ENCODE data around the gene LYPD1. TPM values are rescaled to one million over a fixed set of nuclear protein-coding genes. Genes with fewer than 3 reads are reported as not detected.

Gene LYPD1
- total and polyA plus RNA-seq, 2 of the 4 experiments (the other 2 are of a cell fraction) = 66.1 to 87.6 TPM

DNA sequence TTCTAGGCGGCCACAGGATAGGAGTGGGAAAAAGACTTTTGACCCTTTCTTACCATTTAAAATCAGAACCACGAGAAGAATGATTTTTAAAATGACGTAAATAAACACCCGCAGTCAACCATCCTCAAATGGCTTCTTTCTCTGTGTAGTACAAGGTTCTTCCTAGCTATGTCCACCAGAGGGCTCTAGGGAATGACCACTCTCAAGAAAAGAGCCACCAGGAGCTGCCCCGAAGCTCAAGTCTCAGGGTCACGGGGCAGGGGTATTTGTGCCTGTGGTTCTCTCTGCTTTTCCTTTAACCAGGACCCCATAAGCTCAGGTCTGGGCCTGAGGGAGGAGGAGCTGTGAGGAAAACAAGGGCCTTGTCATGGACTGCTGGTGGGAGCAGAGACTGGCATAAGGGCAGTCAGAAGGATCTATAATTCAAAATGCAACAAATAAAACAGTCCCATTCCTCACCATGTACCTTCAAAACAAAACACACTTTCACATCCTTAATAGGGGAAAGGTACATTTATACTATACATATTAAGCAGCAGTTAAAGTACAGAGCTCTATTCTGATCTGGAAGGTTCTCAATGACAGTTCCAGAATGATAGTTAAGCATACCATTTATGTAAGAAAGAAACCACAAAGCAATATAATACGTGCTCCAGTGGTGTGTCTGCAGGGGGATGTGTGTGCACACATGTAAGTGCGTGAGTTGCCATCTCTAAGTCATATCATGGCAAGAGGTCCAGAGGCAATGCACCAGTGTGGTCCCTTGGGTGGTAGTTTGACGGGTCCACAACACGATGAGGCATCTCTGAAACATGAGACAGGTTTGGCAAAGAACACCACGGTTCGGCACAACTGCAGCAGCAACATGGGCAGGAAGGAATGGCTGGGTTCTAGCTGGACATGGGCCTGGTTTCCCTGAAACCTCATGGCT lies 18.6 kb downstream of the LYPD1 start:
- Histone ChIP-seq H2AK5ac (ENCODE audit: low read depth, low read length) (peak overlapping the region; percentile 94), H3K14ac (replicated peaks; ENCODE audit: low read depth, low read length) (peak overlapping the region; percentile 92), H3K27me3 (ENCODE audit: control insufficient read depth, insufficient read depth, low read length) (no peaks in the 10 kb centered on the region), H2AFZ (replicated peaks; ENCODE audit: low read length, poor library complexity) (peak overlapping the region; percentile 81), H3K9me3 (ENCODE audit: control insufficient read depth, insufficient read depth, low read length) (no peaks in the 10 kb centered on the region), H2BK120ac (ENCODE audit: low read depth, low read length) (peak overlapping the region; percentile 97), H4K91ac (ENCODE audit: insufficient read depth, low read depth, low read length) (peak overlapping the region; percentile 90), H3K4me1 (ENCODE audit: control insufficient read depth, insufficient read depth, low read length) (peaks cover 13% of the 10 kb centered on the region), H3K79me1 (ENCODE audit: low read depth in 1 of 2, low read length in 2 of 2) (peaks cover 16 to 82% of the 10 kb centered on the region in 2 experiments; a peak in 3 of 4 replicates), H4K8ac (ENCODE audit: low read depth in 2 of 2, low read length in 2 of 2) (peak overlapping the region; percentile 31 to 88; a peak in 3 of 4 replicates), H4K20me1 (ENCODE audit: insufficient read depth, low read length) (peaks cover 9% of the 10 kb centered on the region; the same call in 1 of the 2 replicates), H2AK9ac (replicated peaks; ENCODE audit: low read depth, low read length, poor library complexity) (peak overlapping the region; percentile 77), H3K9me1 (ENCODE audit: insufficient read depth, low read length) (peaks cover 36% of the 10 kb centered on the region), H3K23ac (ENCODE audit: low read depth, low read length) (peak overlapping the region; percentile 87), H3K9ac (ENCODE audit: low read depth, low read length) (no peak overlapping the region), H2BK15ac (ENCODE audit: low read depth, low read length) (peak overlapping the region; percentile 61; the same call in 2 of the 3 replicates), H3K4me2 (ENCODE audit: low read depth, low read length) (peak overlapping the region; percentile 33; the same call in 1 of the 2 replicates), H4K5ac (ENCODE audit: low read depth, low read length) (peak overlapping the region; percentile 50), H3K36me3 (ENCODE audit: control insufficient read depth, insufficient read depth, low read length) (peaks cover 4% of the 10 kb centered on the region; the same call in 1 of the 2 replicates), H3K27ac (ENCODE audit: insufficient read depth, low read length) (peak overlapping the region; percentile 4), H3K56ac (ENCODE audit: extremely low read depth, insufficient read depth, low read length) (peak overlapping the region; percentile 58; the same call in 1 of the 2 replicates), H2BK20ac (ENCODE audit: low read depth, low read length) (peak overlapping the region; percentile 98), H3K4ac (ENCODE audit: low read depth, low read length) (peak overlapping the region; percentile 91), H3K18ac (ENCODE audit: low read depth, low read length) (peak overlapping the region; percentile 16), H3K4me3 (ENCODE audit: insufficient read depth, low read depth, low read length) (no peak overlapping the region), H2BK5ac (ENCODE audit: low read depth, low read length, poor library complexity, severe bottlenecking) (peak overlapping the region; percentile 66)
- in situ Hi-C loops (cut with MboI; ENCODE audit: low sequenced_read_pairs) (loop anchor here (5.0 to 25.0 kb wide), 3 partner anchors 516 to 1186 kb away; partner anchors contain the start of gene NCKAP5), dilution Hi-C loops (cut with HindIII; ENCODE audit: low sequenced_read_pairs, unreplicated experiment) (no loop called here), intact Hi-C loops (cut with micrococcal nuclease) (loop anchor here (5.0 kb wide), 1 partner anchor 521 kb away; no protein-coding TSS in a partner anchor)
- WGBS, 2 experiments (ENCODE audit: extremely low coverage in 2 of 2, insufficient read length in 1 of 2) = 100% methylated on average over 1 of the region's 12 CpGs; no CpG with 5 or more reads in 1 of the 2 experiments
- DNase-seq (peak; percentile 71), ATAC-seq (ENCODE audit: low read depth) (peak; percentile 91)
- TF ChIP-seq NFE2L2 (IDR thresholded peaks at IDR 0.05; ENCODE audit: low read depth, low read length) (no peak), FOS (IDR thresholded peaks at IDR 0.05; ENCODE audit: low read depth, low read length) (no peak), RAD21 (IDR thresholded peaks at IDR 0.05; ENCODE audit: low read length) (peak; percentile 74), MXI1 (IDR thresholded peaks at IDR 0.05; ENCODE audit: borderline replicate concordance, low read depth, low read length) (no peak), RFX5 (IDR thresholded peaks at IDR 0.05; ENCODE audit: low read depth, low read length) (no peak), MAFK (IDR thresholded peaks at IDR 0.05; ENCODE audit: low read depth, low read length) (no peak), SMC3 (IDR thresholded peaks at IDR 0.05; ENCODE audit: low read depth, low read length) (peak; percentile 84)
- TF ChIP-seq, protein P1, sequence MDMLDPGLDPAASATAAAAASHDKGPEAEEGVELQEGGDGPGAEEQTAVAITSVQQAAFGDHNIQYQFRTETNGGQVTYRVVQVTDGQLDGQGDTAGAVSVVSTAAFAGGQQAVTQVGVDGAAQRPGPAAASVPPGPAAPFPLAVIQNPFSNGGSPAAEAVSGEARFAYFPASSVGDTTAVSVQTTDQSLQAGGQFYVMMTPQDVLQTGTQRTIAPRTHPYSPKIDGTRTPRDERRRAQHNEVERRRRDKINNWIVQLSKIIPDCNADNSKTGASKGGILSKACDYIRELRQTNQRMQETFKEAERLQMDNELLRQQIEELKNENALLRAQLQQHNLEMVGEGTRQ (IDR thresholded peaks at IDR 0.05; ENCODE audit: low read depth, low read length) = no peak
- TF ChIP-seq, protein P2, sequence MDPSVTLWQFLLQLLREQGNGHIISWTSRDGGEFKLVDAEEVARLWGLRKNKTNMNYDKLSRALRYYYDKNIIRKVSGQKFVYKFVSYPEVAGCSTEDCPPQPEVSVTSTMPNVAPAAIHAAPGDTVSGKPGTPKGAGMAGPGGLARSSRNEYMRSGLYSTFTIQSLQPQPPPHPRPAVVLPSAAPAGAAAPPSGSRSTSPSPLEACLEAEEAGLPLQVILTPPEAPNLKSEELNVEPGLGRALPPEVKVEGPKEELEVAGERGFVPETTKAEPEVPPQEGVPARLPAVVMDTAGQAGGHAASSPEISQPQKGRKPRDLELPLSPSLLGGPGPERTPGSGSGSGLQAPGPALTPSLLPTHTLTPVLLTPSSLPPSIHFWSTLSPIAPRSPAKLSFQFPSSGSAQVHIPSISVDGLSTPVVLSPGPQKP (IDR thresholded peaks at IDR 0.05; ENCODE audit: borderline replicate concordance, low read depth, low read length) = no peak
- TF ChIP-seq, protein P3, sequence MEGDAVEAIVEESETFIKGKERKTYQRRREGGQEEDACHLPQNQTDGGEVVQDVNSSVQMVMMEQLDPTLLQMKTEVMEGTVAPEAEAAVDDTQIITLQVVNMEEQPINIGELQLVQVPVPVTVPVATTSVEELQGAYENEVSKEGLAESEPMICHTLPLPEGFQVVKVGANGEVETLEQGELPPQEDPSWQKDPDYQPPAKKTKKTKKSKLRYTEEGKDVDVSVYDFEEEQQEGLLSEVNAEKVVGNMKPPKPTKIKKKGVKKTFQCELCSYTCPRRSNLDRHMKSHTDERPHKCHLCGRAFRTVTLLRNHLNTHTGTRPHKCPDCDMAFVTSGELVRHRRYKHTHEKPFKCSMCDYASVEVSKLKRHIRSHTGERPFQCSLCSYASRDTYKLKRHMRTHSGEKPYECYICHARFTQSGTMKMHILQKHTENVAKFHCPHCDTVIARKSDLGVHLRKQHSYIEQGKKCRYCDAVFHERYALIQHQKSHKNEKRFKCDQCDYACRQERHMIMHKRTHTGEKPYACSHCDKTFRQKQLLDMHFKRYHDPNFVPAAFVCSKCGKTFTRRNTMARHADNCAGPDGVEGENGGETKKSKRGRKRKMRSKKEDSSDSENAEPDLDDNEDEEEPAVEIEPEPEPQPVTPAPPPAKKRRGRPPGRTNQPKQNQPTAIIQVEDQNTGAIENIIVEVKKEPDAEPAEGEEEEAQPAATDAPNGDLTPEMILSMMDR (conservative IDR thresholded peaks at IDR 0.05; ENCODE audit: low read depth, low read length) = peak; percentile 71
- no TSS peak for BruUV-seq (replicated peaks)
- ChIA-PET CTCF (interaction anchor here (0.6 to 2.1 kb wide), 9 partner anchors 9 to 519 kb away, joined by 3 to 5 read pairs (median 3); no protein-coding TSS in a partner anchor), POLR2A (ENCODE audit: unreplicated experiment) (no interaction called here)

Data from IMR-90 (cell line).